Bronchus fibroblast of lung (primary cell): ENCODE measurements around the gene RGSL1. TPM values are rescaled to one million over a fixed set of nuclear protein-coding genes. Genes with fewer than 3 reads are reported as not detected.

Experiments used
- total RNA-seq: library from RNA; depleted of rRNA; stranded (reverse); fragments of >200 nt; gene quantifications from 2 replicates; pipeline ENCODE4 v1.2.3, GENCODE V29; 2015

Gene RGSL1
- not detected in 2 replicates for total RNA-seq

GRCh38 chr1:182450087-182450486 lies at the start of gene RGSL1:
RGSL1 (plus strand) TSS chr1:182450146; CDS start chr1:182450166, 20 bp downstream.

GRCh38 chr1:182400567-182400966 lies 49.4 kb upstream of the RGSL1 start, which contains the start of gene TEDDM1:
TEDDM1 (minus strand) TSS chr1:182400667; CDS start chr1:182400485, 182 bp downstream.

GRCh38 chr1:182588500-182589396 lies 138.8 kb downstream of the RGSL1 start, which contains the start of gene RNASEL:
RNASEL (minus strand) TSS chr1:182589256; CDS start chr1:182586806, 2,450 bp downstream.

GRCh38 chr1:182604175-182605164 lies 154.5 kb downstream of the RGSL1 start, which contains the start of gene RGS16:
RGS16 (minus strand) TSS chr1:182604389; CDS start chr1:182604259, 130 bp downstream.

Other genes starting within 250 kb of the RGSL1 start
- 474 and 491 TPM in 2 replicates for gene GLUL, start 58.4 kb upstream of the RGSL1 start, total RNA-seq
- not detected in 2 replicates for gene TEDDM1, start 49.5 kb upstream of the RGSL1 start, total RNA-seq
- 2.5 and 2.9 TPM in 2 replicates for gene RNASEL, start 139.1 kb downstream of the RGSL1 start, total RNA-seq
- 0.15 TPM in 1 of 2 replicates, not detected in the other for gene RGS16, start 154.2 kb downstream of the RGSL1 start, total RNA-seq
- not detected in 2 replicates for gene RGS8, start 234.4 kb downstream of the RGSL1 start, total RNA-seq